Myocyte (in vitro differentiated cells): ENCODE measurements around the gene NR3C2. TPM values are rescaled to one million over a fixed set of nuclear protein-coding genes. Genes with fewer than 3 reads are reported as not detected.
"Not testable (repeated sequence)": the region's sequence is repeated elsewhere in the genome, so short reads cannot be mapped to it uniquely, and the experiment has no call there.

ENCODE experiments used
- DNase-seq: peaks from one replicate; pipeline ENCODE4 v3.0.0-alpha.2; 2012; ENCODE audit warnings: low read depth
- total RNA-seq: library from RNA; depleted of rRNA; stranded (reverse); fragments of >200 nt; gene quantifications from 2 replicates; pipeline ENCODE4 v1.2.3, GENCODE V29; 2014

NR3C2 gene
- total RNA-seq, 1 donor from 2014 or later = 13.4 TPM

DNA sequence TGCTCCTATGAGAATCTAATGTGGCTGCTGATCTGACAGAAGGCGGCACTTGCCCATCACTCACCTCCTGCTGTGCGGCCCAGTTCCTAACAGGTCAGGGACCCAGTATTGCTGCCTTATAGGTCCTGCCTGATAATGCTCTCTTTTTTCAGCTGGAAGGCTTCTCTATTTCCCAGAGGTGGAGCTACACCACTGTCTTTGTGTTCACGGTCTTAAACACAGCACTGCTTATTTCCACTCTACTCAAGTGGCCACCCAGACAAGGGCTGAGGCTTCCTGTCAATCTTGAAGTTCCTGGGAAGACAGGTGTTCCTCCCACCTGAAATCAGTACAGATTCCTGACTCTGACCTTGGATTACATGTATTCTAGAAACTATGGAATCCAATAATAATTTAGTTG is 270.6 kb downstream of the NR3C2 start:
- DNase-seq = no peak

- no peak for DNase-seq
Observed at GRCh38 chr4:148170408-148171365, 271.5 kb downstream of the NR3C2 start.

DNA sequence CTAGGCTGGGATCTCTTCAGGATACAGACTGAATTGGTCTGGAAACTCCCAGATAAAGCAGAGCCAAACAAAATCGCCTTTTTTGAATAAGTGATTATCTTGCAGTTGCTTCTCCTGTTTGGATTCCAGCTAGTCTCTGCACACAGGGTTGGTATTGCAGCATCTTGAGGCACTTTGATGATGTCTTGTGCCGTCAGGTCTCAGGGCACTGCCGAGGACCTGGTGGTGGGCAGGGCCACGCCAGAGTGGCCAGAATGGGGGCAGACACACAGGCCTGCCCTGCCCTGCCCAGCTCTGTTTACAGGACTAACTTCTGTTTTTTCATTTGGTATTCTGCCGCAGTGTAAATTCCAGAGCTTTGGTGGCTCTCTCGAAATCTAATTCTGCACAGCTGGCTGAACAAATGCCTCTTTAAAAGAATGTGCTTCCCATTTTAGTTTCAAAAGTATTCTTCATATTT is 276.1 kb downstream of the NR3C2 start:
- peak; percentile 80 for DNase-seq

- DNase-seq = no peak
Observed at GRCh38 chr4:148164557-148164956, 277.7 kb downstream of the NR3C2 start.

DNA sequence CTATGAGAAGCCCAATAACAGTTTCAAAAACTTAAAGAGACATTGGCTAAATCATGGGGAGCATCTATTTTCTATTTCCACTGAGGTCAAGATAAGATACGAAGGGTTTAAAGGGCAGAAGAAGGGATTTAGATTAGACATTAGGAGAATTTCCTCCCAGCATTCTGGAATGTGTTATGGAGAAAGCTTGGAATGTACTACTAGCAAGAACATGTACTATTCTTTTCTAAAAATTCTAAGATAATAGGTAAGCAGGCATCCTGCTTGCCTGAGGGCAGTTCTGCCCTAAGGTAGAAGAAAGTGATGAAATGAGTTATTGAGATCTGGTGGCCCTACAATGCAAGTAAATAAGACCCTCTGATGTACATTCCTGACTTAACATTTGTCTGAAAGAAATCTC is 279.2 kb downstream of the NR3C2 start:
- no peak for DNase-seq

DNA sequence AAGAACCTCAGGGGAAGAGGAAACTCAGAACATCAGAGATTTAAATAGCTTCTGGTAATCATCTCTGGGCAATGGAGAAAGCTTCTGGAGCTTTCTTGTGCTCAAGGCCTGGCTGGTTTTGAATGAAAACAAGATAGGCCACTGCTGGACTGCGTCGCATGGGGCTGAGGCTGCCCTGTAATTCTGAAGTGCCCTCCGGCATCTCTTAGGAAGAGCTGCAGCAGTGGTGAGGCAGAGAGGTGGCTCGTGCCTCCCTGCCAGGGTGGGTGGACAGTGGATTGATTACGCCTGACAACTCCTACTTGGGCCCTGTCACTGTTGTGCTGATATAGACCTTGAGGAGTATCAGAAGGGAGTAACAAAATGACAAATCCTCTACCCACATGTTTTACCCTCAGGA is 279.7 kb downstream of the NR3C2 start:
- no peak for DNase-seq

- no peak for DNase-seq
Observed at GRCh38 chr4:148161601-148162000, 280.6 kb downstream of the NR3C2 start.

DNA sequence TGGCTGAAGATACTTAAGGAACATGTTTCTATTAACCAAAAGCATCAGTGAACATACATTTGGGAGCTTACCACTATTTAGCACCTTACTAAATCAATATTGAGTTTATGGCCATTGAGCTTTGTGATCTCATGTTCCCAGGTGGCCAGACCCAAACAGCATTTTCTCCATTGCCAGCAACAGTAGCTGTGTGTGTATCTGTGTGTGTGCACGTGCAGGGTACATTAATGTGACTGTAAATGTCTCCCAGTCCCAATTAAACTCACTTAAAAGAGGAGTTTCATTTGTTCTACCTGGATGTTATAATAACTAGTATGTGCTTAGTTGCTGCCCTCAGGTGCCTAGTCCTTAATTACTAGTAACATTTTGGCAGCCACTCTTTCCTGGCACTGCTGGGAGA is 282.4 kb downstream of the NR3C2 start:
- DNase-seq = no peak

DNA sequence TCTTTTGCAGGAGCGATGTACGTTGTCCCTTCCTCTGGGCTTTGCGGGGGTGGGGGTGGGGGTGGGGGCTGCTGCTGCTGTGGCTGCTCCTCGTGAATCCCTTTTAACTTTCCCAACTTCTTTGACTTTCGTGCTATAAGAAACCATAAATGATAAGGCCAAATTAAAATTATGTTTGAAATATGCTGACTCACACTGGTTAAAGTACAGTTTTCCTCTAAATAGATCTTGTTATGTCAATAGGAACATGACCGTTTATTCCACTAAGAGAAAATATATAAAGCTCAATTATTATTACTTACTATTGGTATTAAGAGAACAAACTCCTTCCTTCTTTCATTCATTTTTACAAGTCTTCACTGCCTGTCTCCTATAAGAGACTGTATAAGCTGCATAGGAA is 287.4 kb downstream of the NR3C2 start:
- DNase-seq = no peak

GRCh38 chr4:148152868-148153625 is 289.2 kb downstream of the NR3C2 start:
- DNase-seq = peak; percentile 24

DNA sequence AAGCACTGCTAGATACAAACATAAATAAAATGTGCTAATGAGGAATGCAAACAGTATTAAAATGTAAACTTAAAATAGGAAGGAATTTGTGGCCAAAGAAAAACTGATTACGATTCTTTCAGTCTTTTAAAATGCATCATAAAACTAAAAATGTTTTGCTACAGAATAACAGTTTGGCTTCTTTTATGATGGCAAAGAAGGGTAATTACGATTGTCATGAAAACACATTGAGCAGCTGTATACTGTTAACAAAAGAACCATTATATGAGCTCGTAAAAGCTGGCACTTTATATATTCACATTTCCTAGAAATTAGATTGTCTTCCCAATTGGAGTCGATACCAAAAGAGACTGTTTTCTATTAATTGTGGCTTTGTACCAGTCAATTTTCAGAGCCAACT is 290.4 kb downstream of the NR3C2 start:
- no peak for DNase-seq

DNA sequence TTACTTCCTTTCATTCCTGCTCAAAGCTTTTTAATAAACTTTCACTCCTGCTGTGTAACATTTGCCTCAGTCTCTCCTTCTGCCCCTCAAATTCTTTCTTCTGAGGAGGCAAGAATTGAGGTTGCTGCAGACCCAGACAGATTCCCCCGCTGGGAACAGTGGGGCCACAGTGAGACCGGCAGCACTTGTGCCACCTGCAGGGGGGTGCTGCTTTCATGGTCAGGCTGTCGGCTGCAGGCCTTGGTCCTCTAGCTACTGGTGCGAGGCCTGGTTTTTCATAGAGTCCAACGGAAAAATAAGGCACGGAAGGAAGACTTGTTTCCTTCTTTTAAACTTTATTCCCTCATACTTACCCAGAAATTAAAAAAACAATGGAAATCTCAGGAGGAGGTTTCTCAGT is 296.7 kb downstream of the NR3C2 start:
- DNase-seq = no peak

DNA sequence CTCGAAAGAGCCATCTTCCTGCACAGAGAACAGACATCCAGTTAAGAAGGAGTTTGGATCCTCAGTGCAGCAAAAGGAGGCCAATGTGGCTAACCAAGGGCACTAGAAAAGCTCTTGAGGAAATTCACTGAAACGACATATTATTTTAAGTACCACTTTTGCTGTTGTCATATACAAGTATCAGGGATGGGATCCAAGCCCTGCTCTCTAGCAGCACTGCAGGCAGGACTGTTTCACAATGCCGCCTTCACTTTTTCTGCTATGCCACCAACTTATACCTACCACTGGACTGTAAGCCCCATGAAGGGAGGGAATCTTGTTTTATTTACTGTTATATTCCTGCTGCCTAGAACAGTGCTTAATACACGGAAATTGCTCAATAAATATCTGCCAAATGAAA is 299.0 kb downstream of the NR3C2 start:
- DNase-seq = no peak

DNA sequence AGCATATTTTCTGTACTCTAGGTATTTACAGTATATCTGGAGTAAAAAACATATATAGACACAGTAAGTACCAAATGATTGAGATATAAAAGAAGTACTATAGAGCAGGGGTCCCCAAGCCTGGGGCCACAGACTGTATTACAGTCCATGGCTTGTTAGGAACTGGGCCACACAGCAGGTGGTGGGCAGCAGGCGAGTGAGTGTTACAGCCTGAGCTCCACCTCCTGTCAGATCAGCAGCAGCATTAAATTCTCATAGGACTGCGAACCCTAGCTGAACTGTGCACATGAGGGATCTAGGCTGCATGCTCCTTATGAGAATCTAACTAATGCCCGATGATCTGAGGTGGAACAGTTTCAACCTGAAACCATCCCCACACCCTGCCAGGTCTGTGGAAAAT is 300.7 kb downstream of the NR3C2 start:
- no peak for DNase-seq

DNA sequence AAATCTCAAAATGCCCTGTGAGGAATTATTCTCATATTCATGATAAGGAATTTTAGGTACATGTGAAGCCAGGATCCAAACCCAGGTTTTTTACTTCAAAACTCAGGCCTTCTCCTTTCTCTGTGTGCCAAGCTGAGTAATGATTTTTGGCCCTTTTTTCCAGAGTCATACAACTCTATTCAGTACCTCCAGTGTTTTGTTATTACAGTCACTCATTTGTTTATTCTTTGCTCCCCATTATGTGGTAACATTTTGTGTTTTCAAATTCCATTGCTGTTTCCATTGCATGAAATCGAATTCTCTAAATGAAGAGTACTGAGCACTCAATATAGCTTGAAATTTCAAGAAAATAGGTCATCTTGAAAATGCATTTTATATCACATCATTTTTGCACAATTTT is 315.4 kb downstream of the NR3C2 start:
- no peak for DNase-seq

- peak; percentile 22 for DNase-seq
Observed at GRCh38 chr4:148124512-148124911, 317.7 kb downstream of the NR3C2 start.

GRCh38 chr4:148123161-148123560 is 319.1 kb downstream of the NR3C2 start:
- DNase-seq = not testable (repeated sequence)

- DNase-seq = peak; percentile 24
Observed at GRCh38 chr4:148120216-148120615, 322.0 kb downstream of the NR3C2 start.

DNA sequence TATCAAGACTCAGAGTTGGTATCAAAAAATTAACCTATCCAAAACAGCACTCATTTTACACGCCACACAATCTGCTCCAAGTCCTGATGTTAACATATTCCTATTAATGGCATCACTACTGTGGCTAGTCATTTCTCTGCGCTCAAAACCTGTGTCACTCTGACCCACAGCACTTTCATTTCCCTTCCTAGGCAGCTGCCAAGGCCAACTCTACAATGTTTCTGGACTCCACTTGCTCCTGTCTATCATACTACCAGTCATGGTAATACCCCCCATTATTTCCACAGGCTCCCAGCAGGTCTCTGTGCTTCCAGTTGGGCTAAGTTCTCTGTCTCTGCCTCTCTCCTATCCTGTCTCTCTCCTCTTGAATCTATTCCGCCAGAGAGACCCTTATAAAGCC is 323.6 kb downstream of the NR3C2 start:
- peak; percentile 96 for DNase-seq

DNA sequence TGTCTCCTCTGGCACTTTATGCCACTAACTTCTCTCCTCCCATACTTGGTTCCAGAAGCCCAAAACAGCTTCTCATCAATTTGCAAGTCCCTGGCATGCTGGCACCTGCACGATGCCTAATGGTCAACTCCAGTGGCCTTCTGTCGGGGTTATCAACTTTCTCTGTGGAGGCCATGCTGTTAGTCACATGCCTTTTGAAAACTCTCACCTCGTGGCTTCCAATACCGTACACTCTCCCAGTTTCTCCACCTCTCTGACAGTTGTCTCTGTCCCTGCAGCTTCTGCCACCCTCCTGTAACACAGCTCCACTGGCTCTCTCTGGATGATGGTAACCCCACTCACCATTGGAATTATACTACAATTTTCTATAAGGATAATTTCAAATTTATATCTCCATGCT is 324.0 kb downstream of the NR3C2 start:
- DNase-seq = peak; percentile 73

DNA sequence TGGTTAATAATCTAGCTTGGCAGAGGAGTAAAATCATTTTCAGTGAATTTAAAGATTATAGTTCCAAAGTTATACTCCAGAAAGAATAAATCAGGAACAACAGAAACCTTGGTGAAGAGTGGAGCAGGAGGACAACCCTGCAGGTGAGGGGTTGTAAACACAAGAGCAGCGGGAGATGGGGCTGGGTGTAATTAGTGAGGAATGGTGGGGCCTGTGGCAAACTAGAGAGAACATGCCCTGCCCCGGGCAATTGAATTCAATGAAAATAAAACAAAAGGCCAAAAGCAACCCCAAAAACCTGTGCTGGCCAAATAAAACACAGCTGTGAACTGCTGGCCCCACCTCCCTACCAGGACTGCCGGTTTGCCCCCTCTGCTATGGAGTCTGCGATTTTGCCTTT is 325.2 kb downstream of the NR3C2 start:
- DNase-seq = no peak

- peak; percentile 92 for DNase-seq
Observed at GRCh38 chr4:148116264-148116663, 325.9 kb downstream of the NR3C2 start.
